Neuron (in vitro differentiated cells): ENCODE results near the gene CEP85.
"Not testable (repeated sequence)": the region's sequence is repeated elsewhere in the genome, so short reads cannot be mapped to it uniquely, and the experiment has no call there.

Experiments
- H2AFZ ChIP-seq: one replicate; pipeline ENCODE4 v1.6.1; 2013; ENCODE audit warnings: low read depth, mild to moderate bottlenecking, inconsistent platforms, low read length, moderate library complexity
- H3K27me3 ChIP-seq: one replicate; pipeline ENCODE4 v1.6.1; 2013; ENCODE audit warnings: low read length; ENCODE audit not compliant: insufficient read depth
- H3K36me3 ChIP-seq: one replicate; pipeline ENCODE4 v1.6.1; 2013; ENCODE audit warnings: low read length; ENCODE audit not compliant: insufficient read depth
- H3K4me1 ChIP-seq: one replicate; pipeline ENCODE4 v1.6.1; 2013; ENCODE audit warnings: low read length; ENCODE audit not compliant: insufficient read depth
- H3K4me3 ChIP-seq: 2 replicates; pipeline ENCODE4 v1.5.1; 2013; ENCODE audit warnings: mild to moderate bottlenecking, low read length, moderate library complexity
- H3K9me3 ChIP-seq: one replicate; pipeline ENCODE4 v1.6.1; 2013; ENCODE audit warnings: low read length

CEP85 gene

GRCh38 chr1:26203642-26204318, 30.2 kb upstream of the CEP85 start:
- Histone ChIP-seq H3K9me3 (no peaks in the 10 kb centered on the region), H3K4me3 (no peak overlapping the region), H3K27me3 (peaks cover 2% of the 10 kb centered on the region)

GRCh38 chr1:26210147-26210870, 23.7 kb upstream of the CEP85 start:
- no peaks in the 10 kb centered on the region for H3K36me3 ChIP-seq
- peaks cover 3% of the 10 kb centered on the region for H3K4me1 ChIP-seq
- H3K9me3 ChIP-seq = no peaks in the 10 kb centered on the region
- no peaks in the 10 kb centered on the region for H3K27me3 ChIP-seq
- no peak overlapping the region for H3K4me3 ChIP-seq
- no peak overlapping the region for H2AFZ ChIP-seq

More at GRCh38 chr1:26203642-26204318, 30.2 kb upstream of the CEP85 start:
- H3K36me3 ChIP-seq = no peaks in the 10 kb centered on the region
- H2AFZ ChIP-seq = no peak overlapping the region
- H3K4me1 ChIP-seq = peaks cover 2% of the 10 kb centered on the region

- no peaks in the 10 kb centered on the region for H3K36me3 ChIP-seq
- no peaks in the 10 kb centered on the region for H3K9me3 ChIP-seq
- peaks cover 3% of the 10 kb centered on the region for H3K4me1 ChIP-seq
- H3K4me3 ChIP-seq = no peak overlapping the region
- H3K27me3 ChIP-seq = no peaks in the 10 kb centered on the region
- H2AFZ ChIP-seq = no peak overlapping the region
These were observed 21.3 kb upstream of the CEP85 start for GRCh38 chr1:26212726-26213125.

GRCh38 chr1:26213335-26213905, 20.6 kb upstream of the CEP85 start:
- H3K4me1 ChIP-seq = peaks cover 3% of the 10 kb centered on the region
- H3K9me3 ChIP-seq = no peaks in the 10 kb centered on the region
- H3K4me3 ChIP-seq = no peak overlapping the region
- H3K36me3 ChIP-seq = no peaks in the 10 kb centered on the region
- no peaks in the 10 kb centered on the region for H3K27me3 ChIP-seq
- H2AFZ ChIP-seq = no peak overlapping the region

- H3K27me3 ChIP-seq = no peaks in the 10 kb centered on the region
- H3K4me3 ChIP-seq = no peak overlapping the region
- H3K9me3 ChIP-seq = no peaks in the 10 kb centered on the region
- H2AFZ ChIP-seq = no peak overlapping the region
- no peaks in the 10 kb centered on the region for H3K36me3 ChIP-seq
- no peaks in the 10 kb centered on the region for H3K4me1 ChIP-seq
These were observed 18.8 kb upstream of the CEP85 start for GRCh38 chr1:26215246-26215645.

- peaks cover 6% of the 10 kb centered on the region for H3K27me3 ChIP-seq
- no peaks in the 10 kb centered on the region for H3K36me3 ChIP-seq
- no peak overlapping the region for H3K4me3 ChIP-seq
- no peak overlapping the region for H2AFZ ChIP-seq
- H3K9me3 ChIP-seq = no peaks in the 10 kb centered on the region
- H3K4me1 ChIP-seq = no peaks in the 10 kb centered on the region
These were observed 15.0 kb upstream of the CEP85 start for GRCh38 chr1:26218906-26219494.

GRCh38 chr1:26220199-26220912, 13.6 kb upstream of the CEP85 start:
- H2AFZ ChIP-seq = no peak overlapping the region
- no peaks in the 10 kb centered on the region for H3K9me3 ChIP-seq
- no peaks in the 10 kb centered on the region for H3K36me3 ChIP-seq
- H3K4me1 ChIP-seq = no peaks in the 10 kb centered on the region
- peaks cover 19% of the 10 kb centered on the region for H3K27me3 ChIP-seq
- no peak overlapping the region for H3K4me3 ChIP-seq

- Histone ChIP-seq H3K27me3 (peaks cover 25% of the 10 kb centered on the region), H2AFZ (no peak overlapping the region), H3K4me3 (no peak overlapping the region), H3K36me3 (no peaks in the 10 kb centered on the region), H3K4me1 (no peaks in the 10 kb centered on the region), H3K9me3 (no peaks in the 10 kb centered on the region)
These were observed 12.9 kb upstream of the CEP85 start for GRCh38 chr1:26221094-26221493.

GRCh38 chr1:26224606-26225005, 9.4 kb upstream of the CEP85 start:
- H3K4me3 ChIP-seq = no peak overlapping the region

GRCh38 chr1:26225033-26225831, 8.8 kb upstream of the CEP85 start:
- H3K36me3 ChIP-seq = no peaks in the 10 kb centered on the region
- no peaks in the 10 kb centered on the region for H3K4me1 ChIP-seq
- no peak overlapping the region for H2AFZ ChIP-seq
- peaks cover 30% of the 10 kb centered on the region for H3K27me3 ChIP-seq
- H3K9me3 ChIP-seq = no peaks in the 10 kb centered on the region
- H3K4me3 ChIP-seq = no peak overlapping the region

More at GRCh38 chr1:26224606-26225005, 9.4 kb upstream of the CEP85 start:
- Histone ChIP-seq H3K4me1 (no peaks in the 10 kb centered on the region), H3K27me3 (peaks cover 30% of the 10 kb centered on the region), H3K9me3 (no peaks in the 10 kb centered on the region), H3K36me3 (no peaks in the 10 kb centered on the region), H2AFZ (no peak overlapping the region)

GRCh38 chr1:26230682-26231081, 3.3 kb upstream of the CEP85 start:
- not testable (repeated sequence) for H2AFZ ChIP-seq, H3K36me3 ChIP-seq, H3K4me1 ChIP-seq, H3K27me3 ChIP-seq, H3K4me3 ChIP-seq, H3K9me3 ChIP-seq

GRCh38 chr1:26234644-26235370, 807 bp downstream of the CEP85 start:
- H3K27me3 ChIP-seq = no peaks in the 10 kb centered on the region
- peaks cover 6% of the 10 kb centered on the region for H3K4me1 ChIP-seq
- peak overlapping the region; percentile 60 for H2AFZ ChIP-seq
- H3K36me3 ChIP-seq = no peaks in the 10 kb centered on the region
- H3K9me3 ChIP-seq = no peaks in the 10 kb centered on the region
- H3K4me3 ChIP-seq = peak overlapping the region; percentile 86
